ENCODE measurements around the gene MRPL45. TPM values are rescaled to one million over a fixed set of nuclear protein-coding genes. Genes with fewer than 3 reads are reported as not detected.

Gene MRPL45
- total RNA-seq, 2 donors from 2014 or later, result 23.0 to 26.9 TPM

GRCh38 chr17:38364741-38365140 lies 67.8 kb downstream of the MRPL45 start:
- Histone ChIP-seq H3K36me3 (peaks cover 47% of the 10 kb centered on the region), H3K27me3 (no peaks in the 10 kb centered on the region), H3K27ac (no peak overlapping the region), H3K4me1 (peaks cover 0 to 17% of the 10 kb centered on the region in 2 donors), H3K9me3 (no peaks in the 10 kb centered on the region), H3K4me3 (no peak overlapping the region)
- no peak for DNase-seq (ENCODE audit: low spot score)
- no peak for TF ChIP-seq CTCF (IDR thresholded peaks at IDR 0.05)

DNA sequence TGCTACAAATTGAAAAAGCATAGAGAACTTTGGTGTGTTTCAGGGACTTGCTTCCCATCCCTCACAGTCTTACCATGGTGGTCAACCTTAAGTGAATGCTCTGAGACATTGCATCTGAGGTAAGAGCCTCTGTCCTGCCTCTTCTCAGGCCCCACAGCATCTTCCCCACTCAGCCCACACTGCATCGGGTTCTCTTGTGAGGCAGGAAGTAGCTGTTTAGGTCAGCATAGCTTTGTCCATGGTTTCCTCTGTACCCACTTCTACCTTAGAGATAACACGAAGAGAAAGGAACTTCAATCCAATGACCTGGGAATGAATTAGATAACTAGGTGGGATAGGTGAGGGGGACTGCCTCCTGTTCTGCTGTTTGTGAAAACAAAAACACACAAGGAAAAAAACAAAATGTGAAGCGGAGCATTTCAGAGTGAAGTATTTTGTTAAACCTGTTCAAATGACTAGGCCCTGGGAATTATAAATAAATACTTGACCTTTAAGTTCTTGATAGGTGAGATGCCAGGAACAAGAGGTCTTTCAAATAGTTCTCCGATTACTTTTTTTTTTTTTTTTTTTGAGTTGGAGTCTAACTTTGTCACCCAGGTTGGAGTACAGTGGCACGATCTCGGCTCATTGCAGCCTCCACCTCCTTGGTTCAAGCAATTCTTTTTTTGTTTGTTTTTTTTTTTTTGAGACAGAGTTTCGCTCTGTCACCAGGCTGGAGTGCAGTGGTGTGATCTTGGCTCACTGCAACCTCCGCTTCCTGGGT lies 72.3 kb downstream of the MRPL45 start:
- H3K9me3 ChIP-seq, result no peaks in the 10 kb centered on the region
- H3K27me3 ChIP-seq, result no peaks in the 10 kb centered on the region
- peaks cover 76% of the 10 kb centered on the region for H3K36me3 ChIP-seq
- no peak overlapping the region for H3K4me3 ChIP-seq
- H3K4me1 ChIP-seq, result no peaks in the 10 kb centered on the region
- DNase-seq (ENCODE audit: low spot score), result no peak
- H3K27ac ChIP-seq, result no peak overlapping the region
- TF ChIP-seq CTCF (IDR thresholded peaks at IDR 0.05), result no peak

Other genes starting within 250 kb of the MRPL45 start
- gene TBC1D3C, start 228.5 kb upstream of the MRPL45 start, total RNA-seq, result not detected
- gene TBC1D3E, start 169.2 kb upstream of the MRPL45 start, total RNA-seq, result not detected
- gene TBC1D3, start 104.6 kb upstream of the MRPL45 start, total RNA-seq, result not detected
- gene GPR179, start 46.8 kb downstream of the MRPL45 start, total RNA-seq, result not detected
- gene SOCS7, start 54.7 kb downstream of the MRPL45 start, total RNA-seq, result 10 to 100 TPM; 12.2 to 14.8 TPM
- 10 to 100 TPM; 59.9 to 95.6 TPM for gene ARHGAP23, start 131.3 kb downstream of the MRPL45 start, total RNA-seq

All from right atrium auricular region (tissue), 2 donors.